HG03108 (cell line): ENCODE results near the gene MATN3.
A peak's percentile ranks its signal among the peaks of the same experiment; 100 is the strongest.
"Not testable (repeated sequence)": the region's sequence is repeated elsewhere in the genome, so short reads cannot be mapped to it uniquely, and the experiment has no call there.

Experiments
- ATAC-seq: cut with Tn5 transposase; IDR thresholded peaks from one replicate; pipeline ENCODE4 v1.9.1; 2021; ENCODE audit warnings: moderate library complexity; ENCODE audit not compliant: unreplicated experiment

MATN3 gene

GRCh38 chr2:20012282-20013125, at the start of gene MATN3:
Gene MATN3 (minus strand): TSS chr2:20012668. CDS start chr2:20012631, 37 bp downstream.
- ATAC-seq, result no peak

- ATAC-seq, result no peak
These were observed 49.5 kb upstream of the MATN3 start for GRCh38 chr2:20061940-20062339.

GRCh38 chr2:20061476-20061875, 49.0 kb upstream of the MATN3 start:
- ATAC-seq, result no peak

GRCh38 chr2:20060106-20060505, 47.6 kb upstream of the MATN3 start:
- ATAC-seq, result no peak

GRCh38 chr2:20057268-20057667, 44.8 kb upstream of the MATN3 start:
- no peak for ATAC-seq

GRCh38 chr2:20054931-20055330, 42.5 kb upstream of the MATN3 start:
- no peak for ATAC-seq

- ATAC-seq, result no peak
These were observed 41.7 kb upstream of the MATN3 start for GRCh38 chr2:20054119-20054518.

GRCh38 chr2:20052861-20053281, 40.4 kb upstream of the MATN3 start:
- no peak for ATAC-seq

GRCh38 chr2:20052229-20052851, 39.9 kb upstream of the MATN3 start:
- ATAC-seq, result no peak

GRCh38 chr2:20051532-20052228, 39.2 kb upstream of the MATN3 start, which contains the start of gene LAPTM4A:
Gene LAPTM4A (minus strand): TSS chr2:20051628. CDS start chr2:20051520, 108 bp downstream.
- ATAC-seq, result peak; percentile 93

GRCh38 chr2:20050646-20051531, 38.4 kb upstream of the MATN3 start:
- peak; percentile 24 for ATAC-seq

- ATAC-seq, result no peak
These were observed 37.7 kb upstream of the MATN3 start for GRCh38 chr2:20050104-20050645.

- ATAC-seq, result no peak
These were observed 37.2 kb upstream of the MATN3 start for GRCh38 chr2:20049637-20050036.

- ATAC-seq, result no peak
These were observed 36.3 kb upstream of the MATN3 start for GRCh38 chr2:20048488-20049448.

GRCh38 chr2:20045712-20046292, 33.3 kb upstream of the MATN3 start:
- not testable (repeated sequence) for ATAC-seq

GRCh38 chr2:20044778-20045177, 32.3 kb upstream of the MATN3 start:
- no peak for ATAC-seq

- ATAC-seq, result no peak
These were observed 30.1 kb upstream of the MATN3 start for GRCh38 chr2:20042531-20042930.

GRCh38 chr2:20040489-20041172, 28.2 kb upstream of the MATN3 start:
- no peak for ATAC-seq
